Activated T-helper 1 cell treated with anti-CD3 and anti-CD28 coated beads, Interleukin-2, amount 50 U/mL, for 16 hours (primary cell): ENCODE measurements around the gene MLKL.
"Not testable (repeated sequence)": the region's sequence is repeated elsewhere in the genome, so short reads cannot be mapped to it uniquely, and the experiment has no call there.

Source experiments
- DNase-seq, 2 donors: peaks; one replicate each; pipeline ENCODE4 v3.0.0-alpha.2; 2020; ENCODE audit warnings: low read depth in 1 of 2, low spot score in 1 of 2

MLKL gene

DNA sequence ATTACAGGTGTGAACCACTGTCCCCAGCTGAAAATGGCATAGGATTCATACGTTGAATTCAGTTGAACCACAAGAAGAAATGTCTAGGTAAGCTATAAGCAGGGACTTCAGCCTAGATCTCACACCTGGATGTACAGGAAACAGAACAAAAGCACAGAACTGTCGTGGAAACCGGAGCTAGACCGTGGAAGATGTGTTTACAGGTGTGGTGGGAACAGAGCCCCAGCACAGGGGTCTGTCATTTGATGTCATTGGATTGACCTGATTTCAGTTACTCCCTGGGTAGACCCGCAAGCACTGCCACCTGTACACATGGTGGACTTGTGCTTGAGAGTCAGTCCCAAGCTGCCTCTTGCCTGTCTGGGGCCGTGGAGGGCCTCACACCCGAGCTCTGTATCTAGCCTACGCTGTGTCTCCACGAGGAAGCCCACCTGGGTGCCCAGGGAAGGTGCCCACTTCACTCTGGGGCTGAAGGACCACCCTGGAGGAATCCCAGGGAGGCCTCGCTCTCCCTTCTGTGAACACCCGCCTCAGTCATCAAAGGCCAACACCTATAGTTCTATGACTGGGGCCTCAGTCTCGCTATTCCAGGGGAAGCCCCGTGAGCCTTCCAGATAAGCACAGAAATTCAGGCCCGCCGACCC, 32.2 kb upstream of the MLKL start:
- DNase-seq = no peak

DNA sequence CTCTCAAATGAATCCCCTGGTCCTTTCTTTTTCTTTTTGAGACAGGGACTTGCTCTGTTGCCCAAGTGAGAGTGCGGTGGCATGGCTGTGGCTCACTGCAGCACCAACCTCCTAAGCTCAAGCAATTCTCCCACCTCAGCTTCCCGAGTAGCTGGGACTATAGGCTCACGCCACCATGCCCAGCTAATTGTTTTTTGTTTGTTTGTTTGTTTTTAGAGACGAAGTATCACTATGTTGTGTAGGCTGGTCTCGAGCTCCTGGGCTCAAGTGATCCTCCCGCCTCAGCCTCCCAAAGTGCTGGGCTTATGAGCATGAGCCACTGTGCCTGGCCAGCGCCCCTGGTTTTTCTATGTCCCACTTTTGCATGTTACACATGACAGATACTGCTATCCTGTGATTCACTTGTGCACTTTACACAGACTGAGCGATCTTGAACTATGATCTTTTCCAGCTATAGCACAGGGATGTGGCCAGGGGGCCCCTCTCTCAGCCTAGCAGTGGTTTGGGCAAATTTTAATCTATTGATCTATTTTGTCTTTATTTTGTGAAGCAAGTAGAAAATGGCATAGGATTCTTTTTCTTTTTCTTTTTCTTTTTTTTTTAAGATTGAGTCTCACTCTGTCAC, 31.3 kb upstream of the MLKL start:
- no peak for DNase-seq

- no peak for DNase-seq
These were observed 29.4 kb upstream of the MLKL start for GRCh38 chr16:74729783-74730683.

GRCh38 chr16:74727903-74728302, 27.2 kb upstream of the MLKL start:
- DNase-seq = no peak

DNA sequence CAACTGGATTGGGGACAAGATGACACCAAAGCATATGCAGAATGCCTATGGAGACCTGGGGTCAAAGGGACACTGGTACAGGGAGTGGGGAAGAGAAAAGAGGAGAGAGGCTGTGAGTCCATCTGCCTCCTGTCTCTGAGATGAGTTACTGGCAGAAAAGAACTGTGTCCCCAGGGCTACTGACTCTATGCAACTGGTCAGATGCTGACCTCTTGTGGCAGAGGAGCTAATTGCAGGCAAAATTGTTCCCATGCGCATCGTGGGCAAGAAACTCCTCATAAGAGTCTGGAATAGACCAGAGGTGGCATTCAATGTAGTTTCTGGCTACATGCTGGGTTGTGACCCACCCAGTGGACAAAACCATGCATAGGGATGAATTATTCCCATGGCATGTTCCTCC, 26.1 kb upstream of the MLKL start:
- DNase-seq = no peak

DNA sequence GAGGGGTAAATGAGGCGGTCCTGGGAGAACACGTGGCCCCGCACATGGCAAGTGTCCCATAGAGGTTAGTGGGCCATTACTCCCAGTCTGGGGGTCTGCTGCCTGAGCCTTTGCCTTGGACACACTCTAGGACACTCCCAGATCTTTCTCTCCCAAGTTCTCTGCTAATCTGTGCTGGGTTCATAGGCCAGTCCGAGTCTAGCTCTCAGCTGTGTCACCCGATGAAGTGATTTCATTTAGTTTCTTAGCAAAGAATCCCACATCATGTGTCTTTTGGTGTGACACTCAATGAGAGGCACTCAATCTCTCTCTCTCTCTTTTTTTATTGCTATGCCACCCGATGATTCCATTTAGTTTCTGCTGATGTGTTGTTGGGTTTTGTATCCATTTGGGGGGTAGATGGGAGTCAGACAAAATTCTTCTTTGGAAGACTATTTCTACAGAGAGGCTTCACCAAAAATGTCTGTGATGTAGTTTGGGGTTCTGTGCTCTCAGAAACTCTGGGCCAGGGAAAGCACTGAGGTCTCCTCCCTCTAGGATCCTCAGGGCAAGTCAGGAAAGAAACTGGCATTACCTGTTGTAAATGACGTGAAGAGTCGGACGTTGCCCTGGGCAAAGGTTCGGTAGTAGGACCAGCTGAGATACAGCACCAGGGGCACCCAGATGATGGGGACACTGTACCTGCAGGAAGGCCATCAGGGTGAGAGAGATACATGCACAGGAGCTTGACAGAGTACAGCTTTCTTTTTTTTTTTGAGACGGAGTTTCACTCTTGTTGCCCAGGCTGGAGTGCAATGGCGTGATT, 25.2 kb upstream of the MLKL start:
- DNase-seq = no peak

GRCh38 chr16:74724820-74725549, 24.3 kb upstream of the MLKL start:
- DNase-seq = no peak

GRCh38 chr16:74723256-74723655, 22.6 kb upstream of the MLKL start:
- DNase-seq = no peak

DNA sequence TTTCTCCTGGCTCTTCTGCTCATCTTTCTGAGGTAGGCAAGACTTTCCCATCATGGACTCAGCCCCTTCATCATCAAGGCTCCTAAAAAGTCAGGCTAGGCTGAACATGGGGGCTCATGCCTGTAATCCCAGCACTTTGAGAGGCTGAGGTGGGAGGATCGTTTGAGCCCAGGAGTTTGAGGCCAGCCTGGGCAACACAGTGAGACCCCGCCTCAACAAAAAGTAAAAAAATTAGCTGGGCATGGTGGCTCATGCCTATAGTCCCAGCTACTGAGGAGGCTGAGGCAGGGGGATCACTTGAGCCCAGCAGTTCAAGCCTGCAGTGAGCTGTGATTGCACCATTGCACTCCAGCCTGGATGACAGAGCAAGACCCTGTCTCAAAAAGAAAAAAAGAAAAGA, 21.5 kb upstream of the MLKL start:
- not testable (repeated sequence) for DNase-seq

- no peak for DNase-seq
These were observed 21.1 kb upstream of the MLKL start for GRCh38 chr16:74721716-74722115.

DNA sequence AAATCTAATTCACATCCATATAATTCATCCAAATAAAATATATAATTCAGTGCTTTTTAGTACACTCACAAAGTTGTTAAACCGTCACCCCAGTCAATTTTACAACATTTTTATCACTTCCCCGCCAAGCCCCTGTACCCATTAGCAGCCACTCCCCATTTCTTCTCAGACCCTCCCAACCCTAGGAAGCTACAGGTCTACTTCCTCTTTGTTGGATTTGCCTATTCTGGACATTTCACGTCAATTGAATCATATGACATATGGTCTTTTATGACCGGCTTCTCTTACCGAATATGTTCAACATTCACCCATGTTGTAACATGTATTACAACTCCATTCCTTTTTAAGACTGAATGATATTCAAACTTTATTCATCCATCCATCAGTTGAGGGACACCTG, 19.9 kb upstream of the MLKL start:
- DNase-seq = no peak

GRCh38 chr16:74718741-74719610, 18.3 kb upstream of the MLKL start:
- no peak for DNase-seq

DNA sequence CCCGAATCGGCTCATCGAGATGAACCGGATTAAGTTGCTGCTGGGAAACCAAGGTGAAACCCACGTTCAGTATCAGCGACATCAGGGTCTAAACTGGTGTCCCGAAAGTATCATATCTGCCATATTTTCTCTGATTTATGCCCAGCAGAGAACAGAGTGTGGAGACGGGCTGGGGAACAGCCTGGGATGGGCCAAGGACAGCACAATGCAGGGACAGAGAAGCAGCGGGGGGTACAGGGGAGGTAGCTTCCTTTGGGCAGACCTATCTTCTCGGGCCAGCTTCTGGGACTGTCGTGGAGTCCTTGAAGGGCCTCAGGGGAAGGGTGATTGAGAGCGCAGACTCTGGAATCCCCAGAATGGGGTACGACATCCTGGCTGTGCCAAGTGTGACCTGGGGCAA, 17.5 kb upstream of the MLKL start:
- no peak for DNase-seq

DNA sequence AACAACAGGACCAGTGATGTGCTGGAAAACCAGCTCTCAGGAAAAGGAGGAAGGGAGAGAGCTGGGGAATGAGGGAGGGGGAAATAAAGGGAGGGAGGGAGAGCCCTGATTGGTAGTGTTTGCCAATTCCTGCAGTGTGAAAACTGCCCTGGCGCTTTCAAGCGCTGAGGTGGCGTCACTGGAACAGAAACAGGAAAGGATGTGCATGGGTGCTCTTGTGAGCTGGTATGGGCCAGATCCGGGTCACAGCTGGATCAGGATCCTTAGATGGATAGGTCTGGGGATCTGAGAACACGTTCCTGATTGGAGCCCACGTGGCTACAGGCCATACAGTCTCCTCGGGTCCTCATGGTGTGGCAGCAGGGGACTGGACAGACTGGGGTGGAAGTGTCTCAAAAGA, 16.7 kb upstream of the MLKL start:
- no peak for DNase-seq

DNA sequence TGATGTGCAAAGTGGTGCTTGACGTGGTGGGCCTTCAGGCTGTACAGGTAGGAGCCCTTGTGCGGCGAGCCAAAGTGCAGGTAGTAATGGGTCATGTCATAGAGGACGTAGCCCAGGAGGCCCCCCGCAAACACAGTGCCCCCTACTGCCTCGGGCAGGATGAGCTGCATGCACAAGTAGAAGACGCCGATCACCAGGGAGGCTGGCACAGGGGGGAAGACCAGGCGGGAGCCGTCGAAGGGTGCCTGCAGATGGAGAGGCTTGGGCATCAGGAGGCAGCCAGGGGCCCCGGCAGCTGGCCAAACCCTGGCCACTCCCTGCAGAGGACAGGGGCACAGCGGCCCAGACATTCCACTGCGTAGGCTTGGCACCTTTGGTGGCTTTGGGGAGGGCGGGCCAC, 15.7 kb upstream of the MLKL start:
- DNase-seq = no peak

- DNase-seq = no peak
These were observed 13.2 kb upstream of the MLKL start for GRCh38 chr16:74713876-74714275.

- DNase-seq = no peak
These were observed 12.7 kb upstream of the MLKL start for GRCh38 chr16:74713325-74713724.

DNA sequence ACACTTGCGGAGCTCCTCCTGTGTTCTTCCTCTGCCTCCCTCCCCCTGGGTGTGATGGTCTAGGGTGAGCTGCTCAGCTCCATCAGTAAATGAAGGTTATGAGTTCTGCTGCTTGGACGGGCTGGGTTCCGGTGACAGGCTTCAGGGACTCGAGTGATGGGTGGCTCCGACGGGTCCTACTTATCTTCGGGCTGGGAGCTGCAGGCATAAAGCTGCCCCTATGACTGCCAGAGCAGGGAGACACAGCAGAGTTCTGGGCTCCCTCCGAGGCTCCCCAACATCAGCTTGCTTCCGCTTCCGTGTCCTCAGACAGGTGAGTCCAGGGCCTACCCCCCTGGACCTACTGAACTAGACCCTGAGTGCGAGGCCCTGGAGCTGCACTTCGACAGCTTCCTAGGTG, 11.3 kb upstream of the MLKL start:
- no peak for DNase-seq

- DNase-seq = no peak
These were observed 9.7 kb upstream of the MLKL start for GRCh38 chr16:74710401-74710800.

DNA sequence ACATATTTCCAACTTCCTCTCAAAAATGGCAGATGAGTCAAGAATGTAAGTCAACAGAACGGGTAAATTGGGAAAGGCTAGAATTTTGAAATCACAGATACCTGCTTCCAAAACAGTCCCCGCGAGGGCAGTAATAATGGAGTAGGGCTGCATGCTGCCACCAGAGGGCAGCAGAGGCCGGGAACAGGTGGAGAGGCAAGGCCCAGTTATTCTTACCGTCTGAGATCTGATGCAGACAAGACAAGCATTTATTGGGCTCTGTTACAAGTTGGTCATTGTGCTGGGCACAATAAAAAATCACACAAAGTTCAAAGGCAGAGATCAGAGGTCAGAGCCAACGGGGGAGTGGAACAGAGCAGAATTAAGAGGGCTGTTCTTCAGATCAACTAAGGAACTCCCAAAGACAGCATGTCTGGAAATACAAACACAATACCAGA, 8.8 kb upstream of the MLKL start:
- DNase-seq = peak; percentile 68 to 70
